ENCODE data around the gene GOLGA8T.
"Not testable (repeated sequence)": the region's sequence is repeated elsewhere in the genome, so short reads cannot be mapped to it uniquely, and the experiment has no call there.

Gene GOLGA8T

GRCh38 chr15:30191639-30192038 is 56.8 kb downstream of the GOLGA8T start:
- DNase-seq, result not testable (repeated sequence)

- DNase-seq, result not testable (repeated sequence)
These were observed 57.4 kb downstream of the GOLGA8T start for GRCh38 chr15:30192119-30192745.

GRCh38 chr15:30192892-30193291 is 58.0 kb downstream of the GOLGA8T start:
- not testable (repeated sequence) for DNase-seq
